ENCODE data around the gene SGPP1.

GRCh38 chr14:63652406-63652805 lies 75.5 kb downstream of the SGPP1 start:
- TF ChIP-seq CTCF (conservative IDR thresholded peaks at IDR 0.05; ENCODE audit: low read length) (no peak), EZH2phosphoT487 (IDR thresholded peaks at IDR 0.05; ENCODE audit: borderline replicate concordance, low read depth, low read length) (no peak)
